SK-N-SH (cell line): ENCODE data around the gene GTF3C1. TPM values are rescaled to one million over a fixed set of nuclear protein-coding genes. Genes with fewer than 3 reads are reported as not detected.

Experiments used
- CTCF ChIA-PET: fragments of 300-600, 350-600 bp; formaldehyde crosslinking; extraction: SDS; loops from one replicate; lab custom pipeline; 2021; lab: Yijun Ruan, JAX
- POLR2A ChIA-PET: fragments of 350-600 bp; sonication (Branson Sonifier 250); formaldehyde crosslinking; extraction: SDS; loops from one replicate; lab custom pipeline; 2020; ENCODE audit warnings: antibody characterized with exemption, inconsistent platforms; lab: Yijun Ruan, JAX
- DNase-seq: peaks from one replicate; pipeline ENCODE4 v3.0.0; 2012
- H2AFZ ChIP-seq: fragments of 200-600 bp; sonication (generic); 2 replicates; pipeline ENCODE4 v1.8.1; 2016; ENCODE audit warnings: antibody characterized with exemption, mild to moderate bottlenecking, low read depth
- H3F3A ChIP-seq: fragments of 200-600 bp; sonication (generic); replicated peaks from 2 replicates; pipeline ENCODE3; 2016; ENCODE audit warnings: antibody characterized with exemption, mild to moderate bottlenecking; ENCODE audit not compliant: insufficient read depth
- H3K27ac ChIP-seq, 2 experiments: fragments of 200-500 bp in 1 of 2; fragments of 200-600 bp in 1 of 2; sonication (Bioruptor generic) in 1 of 2; sonication (generic), shearing (Covaris generic) in 1 of 2; 2 replicates each; pipeline versions ENCODE4 v1.5.1 to v1.6.1; 2014 to 2016; ENCODE audit warnings: low read depth in 2 of 2, inconsistent platforms in 1 of 2, low read length in 1 of 2, mild to moderate bottlenecking in 1 of 2, mixed read lengths in 1 of 2
- H3K27me3 ChIP-seq: fragments of 200-600 bp; sonication (generic), shearing (Covaris generic); 2 replicates; pipeline ENCODE4 v1.6.1; 2016; ENCODE audit warnings: mixed run types; ENCODE audit not compliant: insufficient read depth
- H3K36me3 ChIP-seq, 2 experiments: fragments of 200-500 bp in 1 of 2; fragments of 200-600 bp in 1 of 2; sonication (Bioruptor generic) in 1 of 2; sonication (generic) in 1 of 2; replicated peaks in 1 of 2; 2 replicates each; pipeline versions ENCODE3 to v1.5.1; 2014 to 2016; ENCODE audit warnings: low read length in 1 of 2, mild to moderate bottlenecking in 1 of 2; ENCODE audit not compliant: insufficient read depth in 2 of 2, control insufficient read depth in 1 of 2
- H3K4me1 ChIP-seq, 2 experiments: fragments of 200-500 bp in 1 of 2; fragments of 200-600 bp in 1 of 2; sonication (Bioruptor generic) in 1 of 2; sonication (generic), shearing (Covaris generic) in 1 of 2; 2 replicates each; pipeline versions ENCODE4 v1.5.1 to v1.6.1; 2014 to 2016; ENCODE audit warnings: low read depth in 1 of 2, low read length in 1 of 2, mixed run types in 1 of 2; ENCODE audit not compliant: insufficient read depth in 2 of 2, control insufficient read depth in 1 of 2
- H3K4me2 ChIP-seq: fragments of 200-600 bp; sonication (generic), shearing (Covaris generic); 2 replicates; pipeline ENCODE4 v1.6.1; 2017; ENCODE audit warnings: mixed run types
- H3K4me3 ChIP-seq, 2 experiments: fragments of 200-500 bp in 1 of 2; fragments of 200-600 bp in 1 of 2; sonication (Bioruptor generic) in 1 of 2; sonication (generic), shearing (Covaris generic) in 1 of 2; 2 replicates each; pipeline versions ENCODE4 v1.5.1 to v1.8.1; 2014 to 2016; ENCODE audit warnings: low read depth in 2 of 2, inconsistent platforms in 1 of 2, low read length in 1 of 2, mild to moderate bottlenecking in 1 of 2, mixed read lengths in 1 of 2, moderate library complexity in 1 of 2
- H3K79me2 ChIP-seq: fragments of 200-600 bp; sonication (generic); 2 replicates; pipeline ENCODE4 v1.8.1; 2017; ENCODE audit warnings: mild to moderate bottlenecking; ENCODE audit not compliant: insufficient read depth
- H3K9ac ChIP-seq: fragments of 200-600 bp; sonication (generic); 2 replicates; pipeline ENCODE4 v1.6.1; 2017; ENCODE audit warnings: mixed run types
- H3K9me2 ChIP-seq: fragments of 200-600 bp; sonication (generic); 2 replicates; pipeline ENCODE4 v1.6.1; 2017; ENCODE audit warnings: mixed run types
- H3K9me3 ChIP-seq: fragments of 200-600 bp; sonication (generic); 2 replicates; pipeline ENCODE4 v1.6.1; 2017; ENCODE audit warnings: mixed run types, mild to moderate bottlenecking, moderate library complexity
- H4K20me1 ChIP-seq: fragments of 200-600 bp; sonication (generic); 2 replicates; pipeline ENCODE4 v1.6.1; 2017; ENCODE audit warnings: mild to moderate bottlenecking, mixed run types; ENCODE audit not compliant: insufficient read depth
- ELF1 ChIP-seq: IDR thresholded peaks from 2 replicates; pipeline ENCODE4 v1.4.0; 2012
- EZH2phosphoT487 ChIP-seq: fragments of 200-600 bp; sonication (generic); IDR thresholded peaks from 2 replicates; pipeline ENCODE4 v1.6.1; 2017; ENCODE audit warnings: low read depth, mixed run types, mild to moderate bottlenecking, antibody characterized with exemption, moderate library complexity, borderline replicate concordance
- FOXJ3 ChIP-seq: sonication (generic); formaldehyde crosslinking; IDR thresholded peaks from 2 replicates; pipeline ENCODE4 v1.5.1; 2020; ENCODE audit warnings: mild to moderate bottlenecking, missing genetic modification reagents
- GABPA ChIP-seq: IDR thresholded peaks from 2 replicates; pipeline ENCODE4 v1.4.0; 2012; ENCODE audit warnings: low read depth, mild to moderate bottlenecking
- PBX3 ChIP-seq: IDR thresholded peaks from 2 replicates; pipeline ENCODE4; 2012
- RAD21 ChIP-seq: IDR thresholded peaks from 2 replicates; pipeline ENCODE4 v1.6.1; 2012; ENCODE audit warnings: mild to moderate bottlenecking, low read length
- RFX5 ChIP-seq: IDR thresholded peaks from 2 replicates; pipeline ENCODE4 v1.6.1; 2012; ENCODE audit warnings: mild to moderate bottlenecking, improper control_type of control experiment, low read length
- SIN3A ChIP-seq: IDR thresholded peaks from 2 replicates; pipeline ENCODE4 v1.6.1; 2012; ENCODE audit warnings: low read depth, mild to moderate bottlenecking, low read length, moderate library complexity, borderline replicate concordance
- TCF12 ChIP-seq: IDR thresholded peaks from 2 replicates; pipeline ENCODE4 v1.4.0; 2012
- USF1 ChIP-seq: IDR thresholded peaks from 2 replicates; pipeline ENCODE4 v1.4.0; 2012; ENCODE audit warnings: low read depth, borderline replicate concordance
- WGBS: methylation state at CpG from one replicate; pipeline ENCODE4 v1.1.6; 2017; ENCODE audit warnings: low lambda C conversion rate; 5-methylcytosine and 5-hydroxymethylcytosine counted together
- polyA plus RNA-seq, 3 experiments: library from polyadenylated mRNA; depleted of rRNA; stranded (reverse); fragments of >200 nt; gene quantifications; 2 replicates each; pipeline ENCODE4 v1.2.3, GENCODE V29; 2012
- TF ChIP-seq, protein P1 (sequence below): IDR thresholded peaks from 2 replicates; pipeline ENCODE4 v1.4.0; 2012; ENCODE audit warnings: low read depth

Gene GTF3C1
- polyA plus RNA-seq, 1 of the 3 experiments (the other 2 are of a cell fraction): 47.2 TPM

DNA sequence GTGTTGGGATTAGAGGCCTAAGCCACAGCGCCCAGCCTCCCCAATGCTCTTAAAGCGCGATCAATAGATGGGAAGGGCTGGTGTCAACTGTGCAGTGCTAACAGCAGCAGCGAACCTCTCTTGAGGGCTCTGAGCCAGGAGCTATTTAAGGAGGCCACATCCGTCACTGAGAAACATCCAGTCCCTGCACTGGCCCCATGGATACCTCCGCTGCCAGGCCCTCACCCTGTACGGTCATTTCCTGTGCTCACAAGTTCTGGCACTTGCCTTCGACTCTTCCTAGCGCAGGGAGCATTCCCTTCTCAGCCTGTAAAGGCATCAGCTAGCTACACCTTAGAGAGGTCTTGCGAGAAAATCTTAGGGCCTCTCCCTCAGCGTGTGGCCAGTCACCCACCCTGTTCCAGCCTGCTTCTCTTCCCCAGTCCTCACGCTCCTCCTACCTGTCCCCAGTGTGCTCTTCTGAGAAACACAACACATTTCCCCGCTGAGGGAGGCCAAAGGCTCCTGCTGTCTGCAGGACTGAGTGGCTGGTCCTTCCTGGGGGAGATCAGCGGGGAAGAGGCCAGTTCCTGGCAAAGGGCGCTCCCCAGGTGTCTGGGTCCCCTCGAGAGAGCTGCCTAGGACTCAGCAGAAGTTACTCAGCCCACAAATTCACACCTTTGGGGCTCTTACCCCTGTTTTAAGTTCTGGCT, 28.6 kb downstream of the GTF3C1 start:
- no peaks in the 10 kb centered on the region for H4K20me1 ChIP-seq
- H3K4me2 ChIP-seq: 0 out of 2 replicates have a peak overlapping the region, but pooled peaks have one; percentile 52
- no peak overlapping the region for H2AFZ ChIP-seq
- H3K4me1 ChIP-seq: 0 out of 4 replicates have a peak, but pooled peaks cover 0 to 5% of the 10 kb centered on the region in 2 experiments
- ChIA-PET CTCF (no interaction called here), POLR2A (no interaction called here)
- WGBS: 78% methylated on average over 12 of the region's 16 CpGs
- H3K27ac ChIP-seq: peak overlapping the region in 1 of 2 experiments; percentile 41; a peak in 2 of 4 replicates
- H3K9me2 ChIP-seq: no peaks in the 10 kb centered on the region
- H3K27me3 ChIP-seq: no peaks in the 10 kb centered on the region
- peaks cover 29 to 58% of the 10 kb centered on the region in 2 experiments for H3K36me3 ChIP-seq
- H3K4me3 ChIP-seq: no peak overlapping the region
- no peaks in the 10 kb centered on the region for H3F3A ChIP-seq
- no peaks in the 10 kb centered on the region for H3K9me3 ChIP-seq
- no peak overlapping the region for H3K9ac ChIP-seq
- no peak for DNase-seq
- no peak for TF ChIP-seq SIN3A
- TF ChIP-seq ELF1: no peak
- TF ChIP-seq FOXJ3 (CRISPR knock-in tag): no peak
- no peak for TF ChIP-seq RFX5
- TF ChIP-seq EZH2phosphoT487: no peak
- TF ChIP-seq, protein P1, sequence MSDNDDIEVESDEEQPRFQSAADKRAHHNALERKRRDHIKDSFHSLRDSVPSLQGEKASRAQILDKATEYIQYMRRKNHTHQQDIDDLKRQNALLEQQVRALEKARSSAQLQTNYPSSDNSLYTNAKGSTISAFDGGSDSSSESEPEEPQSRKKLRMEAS: no peak
- no peak for TF ChIP-seq GABPA
- 0 out of 2 replicates have a peak, but pooled peaks have one; percentile 4 for TF ChIP-seq PBX3
- H3K79me2 ChIP-seq: no peaks in the 10 kb centered on the region

GRCh38 chr16:27518226-27518625, 31.5 kb downstream of the GTF3C1 start:
- no peaks in the 10 kb centered on the region for H3K79me2 ChIP-seq
- no peaks in the 10 kb centered on the region for H3F3A ChIP-seq
- H3K4me3 ChIP-seq: no peak overlapping the region
- H4K20me1 ChIP-seq: no peaks in the 10 kb centered on the region
- no peak overlapping the region for H3K9ac ChIP-seq
- H3K9me2 ChIP-seq: no peaks in the 10 kb centered on the region
- no peak overlapping the region for H3K27ac ChIP-seq
- TF ChIP-seq TCF12: no peak
- TF ChIP-seq GABPA: no peak
- TF ChIP-seq, protein P1: no peak
- no peak for TF ChIP-seq ELF1
- TF ChIP-seq RAD21: no peak
- TF ChIP-seq USF1: no peak
- no peaks in the 10 kb centered on the region for H3K27me3 ChIP-seq
- no peaks in the 10 kb centered on the region for H3K9me3 ChIP-seq
- ChIA-PET POLR2A (no interaction called here), CTCF (no interaction called here)
- no peak overlapping the region for H3K4me2 ChIP-seq
- H3K36me3 ChIP-seq: peaks cover 19 to 42% of the 10 kb centered on the region in 2 experiments
- H3K4me1 ChIP-seq: 0 out of 4 replicates have a peak, but pooled peaks cover 0 to 5% of the 10 kb centered on the region in 2 experiments
- no peak overlapping the region for H2AFZ ChIP-seq
- no peak for DNase-seq
- WGBS: 92% methylated on average over 4 of the region's 4 CpGs
